Activated CD8-positive, alpha-beta memory T cell treated with anti-CD3 and anti-CD28 coated beads for 4 hours (primary cell): ENCODE results near the gene GTF2H4.

Experiments used
- DNase-seq, 2 donors: peaks; one replicate each; pipeline ENCODE4 v3.0.0-alpha.2; 2020; ENCODE audit warnings: low read depth in 2 of 2

Gene GTF2H4

DNA sequence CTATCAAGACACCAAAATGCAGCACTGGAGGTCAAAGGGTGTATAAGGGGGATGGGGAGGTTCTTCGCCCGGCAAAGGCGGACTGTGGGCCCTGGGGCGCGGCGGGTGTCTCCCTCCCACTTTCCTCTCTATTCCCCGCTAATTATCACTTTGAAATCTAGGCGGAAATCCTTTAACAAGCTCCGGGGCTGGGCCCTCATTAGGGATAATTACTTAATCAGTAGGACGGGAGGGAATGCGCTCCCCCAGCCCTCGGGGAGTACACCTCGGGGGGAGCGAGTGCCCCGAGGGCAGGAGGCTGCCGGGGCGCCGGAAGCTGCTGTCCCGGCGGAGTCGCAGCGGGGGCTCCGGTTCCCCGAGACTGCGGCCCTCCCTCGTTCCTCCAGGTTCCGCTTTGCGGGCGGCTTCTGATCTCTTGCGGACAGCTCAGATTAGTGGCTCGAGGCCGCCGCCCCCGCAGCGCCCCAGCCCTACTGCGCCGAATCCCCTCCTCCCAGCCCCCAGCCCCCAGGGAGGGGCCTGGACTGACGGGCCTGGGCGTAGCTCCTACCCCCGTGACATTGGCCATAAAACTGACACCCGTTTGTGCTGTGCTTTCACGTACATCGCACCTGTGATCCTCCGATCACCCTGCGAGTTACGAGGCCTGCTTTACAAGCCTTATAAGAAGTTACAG is 47.5 kb downstream of the GTF2H4 start:
- DNase-seq: peak; percentile 34 to 58

DNA sequence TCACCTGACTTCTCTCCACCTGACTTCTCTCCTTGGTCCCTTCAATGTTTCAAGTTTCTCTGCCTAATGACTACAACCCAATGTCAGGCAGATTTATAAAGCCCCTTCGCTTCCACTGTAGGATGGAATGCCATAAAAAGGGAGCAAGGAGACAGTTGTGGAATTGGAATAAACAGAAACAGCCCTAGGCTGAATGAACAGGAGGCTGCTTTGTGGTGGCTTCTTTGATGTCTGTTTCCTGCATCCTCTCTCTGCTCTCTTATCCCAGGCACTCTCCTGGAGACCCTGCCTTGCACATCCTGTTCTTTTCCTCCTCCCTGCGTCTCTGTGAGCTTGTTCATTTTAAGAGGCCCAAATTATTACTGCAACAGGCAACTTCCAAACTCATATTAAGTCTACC is 49.7 kb downstream of the GTF2H4 start:
- DNase-seq: no peak

- DNase-seq: no peak
Observed at GRCh38 chr6:30960907-30961673, 53.1 kb downstream of the GTF2H4 start.

DNA sequence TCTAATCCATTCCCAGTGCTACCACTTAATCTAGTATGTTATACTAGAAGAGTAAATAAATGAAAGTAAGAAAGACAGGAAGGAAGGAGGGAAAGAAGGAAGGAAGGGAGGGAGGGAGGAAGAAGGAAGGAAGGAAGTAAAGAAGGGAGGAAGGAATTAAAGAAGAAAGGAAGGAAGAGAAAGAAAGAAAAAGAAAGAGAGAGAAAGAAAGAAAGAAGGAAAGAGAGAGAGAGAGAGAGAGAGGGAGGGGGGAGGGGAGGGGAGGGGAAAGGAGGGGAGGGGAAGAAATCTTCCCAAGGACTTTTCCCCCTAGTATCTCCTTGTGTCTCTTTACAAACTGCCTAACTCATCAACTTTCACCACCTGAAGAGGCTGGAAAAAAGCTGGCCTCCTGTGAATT is 54.7 kb downstream of the GTF2H4 start:
- no peak for DNase-seq

DNA sequence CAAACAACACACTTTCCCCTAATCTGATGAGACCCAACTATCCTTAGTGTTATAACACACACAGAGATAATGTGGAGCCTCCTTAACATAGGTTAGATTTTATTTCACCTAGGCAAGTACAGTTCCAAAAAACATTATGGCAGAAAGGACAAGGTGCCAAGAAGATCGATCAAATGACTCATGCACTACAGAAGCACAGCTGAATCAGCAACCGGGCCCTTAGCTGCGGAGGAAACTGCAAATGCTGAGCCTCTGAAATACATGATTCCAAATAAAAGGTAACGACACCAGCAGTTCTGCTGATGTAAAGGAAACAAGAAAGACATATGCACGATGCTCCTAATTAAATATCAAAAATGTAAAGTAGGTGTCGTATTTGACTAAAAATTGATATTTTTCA is 55.6 kb downstream of the GTF2H4 start:
- no peak for DNase-seq
